ENCODE measurements around the gene UNKL.

Gene UNKL

DNA sequence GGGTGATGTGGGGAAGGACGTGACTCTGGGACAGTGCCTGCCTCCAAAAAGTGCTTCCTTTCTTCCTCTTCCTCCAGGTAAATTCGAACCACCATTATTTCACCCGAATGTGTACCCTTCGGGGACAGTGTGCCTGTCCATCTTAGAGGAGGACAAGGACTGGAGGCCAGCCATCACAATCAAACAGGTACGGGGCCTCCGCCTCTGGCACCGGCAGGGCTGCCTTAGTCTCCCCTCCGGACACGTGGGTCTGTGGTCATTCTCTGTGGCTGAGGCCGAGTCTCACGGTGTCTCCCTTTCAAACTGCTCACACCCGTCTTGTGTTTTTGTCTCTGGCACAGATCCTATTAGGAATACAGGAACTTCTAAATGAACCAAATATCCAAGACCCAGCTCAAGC, 94.4 kb downstream of the UNKL start:
- no peaks in the 10 kb centered on the region for H3K9me2 ChIP-seq (ENCODE audit: low read depth, low read length)
- H3F3A ChIP-seq (ENCODE audit: insufficient read depth, low read length), result no peaks in the 10 kb centered on the region
- no peak overlapping the region for H3K9ac ChIP-seq (ENCODE audit: low read length)
- peaks cover 96% of the 10 kb centered on the region for H3K36me3 ChIP-seq (ENCODE audit: insufficient read depth, low read length)
- H3K27me3 ChIP-seq (ENCODE audit: insufficient read depth, low read length), result no peaks in the 10 kb centered on the region
- H3K27ac ChIP-seq (ENCODE audit: low read depth, low read length, poor library complexity, severe bottlenecking), result no peak overlapping the region
- no peak overlapping the region for H2AFZ ChIP-seq (ENCODE audit: low read length)
- H3K9me3 ChIP-seq (ENCODE audit: low read length), result no peaks in the 10 kb centered on the region
- no peak overlapping the region for H3K4me2 ChIP-seq (ENCODE audit: low read length)
- H3K79me2 ChIP-seq (ENCODE audit: insufficient read depth, low read length), result no peaks in the 10 kb centered on the region
- no peaks in the 10 kb centered on the region for H4K20me1 ChIP-seq (ENCODE audit: insufficient read depth, low read length)
- TF ChIP-seq EZH2 (IDR thresholded peaks at IDR 0.05; ENCODE audit: borderline replicate concordance, low read length) (no peak), CTCF (IDR thresholded peaks at IDR 0.05; ENCODE audit: low read length) (no peak)
- no peak overlapping the region for H3K4me3 ChIP-seq (ENCODE audit: low read depth, low read length, poor library complexity, severe bottlenecking)
- H3K4me1 ChIP-seq (ENCODE audit: insufficient read depth, low read length, severe bottlenecking), result peaks cover 1% of the 10 kb centered on the region

DNA sequence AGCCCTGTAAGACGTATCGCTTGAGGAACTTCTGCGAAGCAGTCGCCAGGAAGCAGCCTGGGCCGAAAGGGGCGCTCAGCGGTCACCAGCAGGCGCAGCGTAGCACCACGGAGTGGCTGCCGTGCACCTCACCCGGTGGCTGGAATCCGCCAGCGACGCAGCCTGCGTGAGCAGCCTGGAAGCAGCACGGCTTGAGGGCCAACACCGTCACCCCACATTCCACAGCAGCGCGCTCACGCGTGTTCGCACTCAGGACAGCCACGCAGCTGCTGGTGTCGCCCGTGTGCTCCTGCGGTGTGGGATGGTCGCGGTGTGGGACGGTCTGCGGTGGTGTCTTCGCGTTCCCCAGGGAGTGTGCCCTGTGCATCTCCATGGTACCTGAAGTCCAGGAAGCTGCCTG, 95.5 kb downstream of the UNKL start:
- no peak for TF ChIP-seq EZH2 (IDR thresholded peaks at IDR 0.05; ENCODE audit: borderline replicate concordance, low read length)
- no peak for TF ChIP-seq CTCF (IDR thresholded peaks at IDR 0.05; ENCODE audit: low read length)
- peaks cover 97% of the 10 kb centered on the region for H3K36me3 ChIP-seq (ENCODE audit: insufficient read depth, low read length)
- H3F3A ChIP-seq (ENCODE audit: insufficient read depth, low read length), result no peaks in the 10 kb centered on the region
- no peaks in the 10 kb centered on the region for H3K9me3 ChIP-seq (ENCODE audit: low read length)
- H3K9ac ChIP-seq (ENCODE audit: low read length), result no peak overlapping the region
- H3K9me2 ChIP-seq (ENCODE audit: low read depth, low read length), result no peaks in the 10 kb centered on the region
- no peaks in the 10 kb centered on the region for H3K4me1 ChIP-seq (ENCODE audit: insufficient read depth, low read length, severe bottlenecking)
- no peaks in the 10 kb centered on the region for H4K20me1 ChIP-seq (ENCODE audit: insufficient read depth, low read length)
- H3K79me2 ChIP-seq (ENCODE audit: insufficient read depth, low read length), result peaks cover 3% of the 10 kb centered on the region
- H3K4me2 ChIP-seq (ENCODE audit: low read length), result no peak overlapping the region
- no peaks in the 10 kb centered on the region for H3K27me3 ChIP-seq (ENCODE audit: insufficient read depth, low read length)
- H2AFZ ChIP-seq (ENCODE audit: low read length), result no peak overlapping the region
- H3K4me3 ChIP-seq (ENCODE audit: low read depth, low read length, poor library complexity, severe bottlenecking), result no peak overlapping the region
- no peak overlapping the region for H3K27ac ChIP-seq (ENCODE audit: low read depth, low read length, poor library complexity, severe bottlenecking)

GRCh38 chr16:1318268-1318545, 96.3 kb downstream of the UNKL start:
- TF ChIP-seq CTCF (IDR thresholded peaks at IDR 0.05; ENCODE audit: low read length) (no peak), EZH2 (IDR thresholded peaks at IDR 0.05; ENCODE audit: borderline replicate concordance, low read length) (no peak)
- Histone ChIP-seq H3K27me3 (ENCODE audit: insufficient read depth, low read length) (no peaks in the 10 kb centered on the region), H4K20me1 (ENCODE audit: insufficient read depth, low read length) (no peaks in the 10 kb centered on the region), H3K79me2 (ENCODE audit: insufficient read depth, low read length) (peaks cover 11% of the 10 kb centered on the region), H3F3A (ENCODE audit: insufficient read depth, low read length) (no peaks in the 10 kb centered on the region), H3K9ac (ENCODE audit: low read length) (no peak overlapping the region), H3K9me2 (ENCODE audit: low read depth, low read length) (no peaks in the 10 kb centered on the region), H3K9me3 (ENCODE audit: low read length) (no peaks in the 10 kb centered on the region), H3K4me1 (ENCODE audit: insufficient read depth, low read length, severe bottlenecking) (no peaks in the 10 kb centered on the region), H3K27ac (ENCODE audit: low read depth, low read length, poor library complexity, severe bottlenecking) (no peak overlapping the region), H2AFZ (ENCODE audit: low read length) (no peak overlapping the region), H3K4me2 (ENCODE audit: low read length) (no peak overlapping the region), H3K4me3 (ENCODE audit: low read depth, low read length, poor library complexity, severe bottlenecking) (no peak overlapping the region), H3K36me3 (ENCODE audit: insufficient read depth, low read length) (peaks cover 96% of the 10 kb centered on the region)

All from OCI-LY1 (cell line).